ENCODE results near the gene PHKA1.
"Not testable (repeated sequence)": the region's sequence is repeated elsewhere in the genome, so short reads cannot be mapped to it uniquely, and the experiment has no call there.

The PHKA1 gene

GRCh38 chrX:72713599-72714477 is at the start of gene PHKA1:
Gene PHKA1, minus strand, starts transcription at chrX:72714306. Its CDS starts 426 bp downstream, at chrX:72713880.
- DNase-seq (ENCODE audit: low read depth), result not testable (repeated sequence)

- DNase-seq (ENCODE audit: low read depth), result not testable (repeated sequence)
Measured at GRCh38 chrX:72760454-72760853, 46.3 kb upstream of the PHKA1 start.

- not testable (repeated sequence) for DNase-seq (ENCODE audit: low read depth)
Measured at GRCh38 chrX:72748545-72748944, 34.4 kb upstream of the PHKA1 start.

DNA sequence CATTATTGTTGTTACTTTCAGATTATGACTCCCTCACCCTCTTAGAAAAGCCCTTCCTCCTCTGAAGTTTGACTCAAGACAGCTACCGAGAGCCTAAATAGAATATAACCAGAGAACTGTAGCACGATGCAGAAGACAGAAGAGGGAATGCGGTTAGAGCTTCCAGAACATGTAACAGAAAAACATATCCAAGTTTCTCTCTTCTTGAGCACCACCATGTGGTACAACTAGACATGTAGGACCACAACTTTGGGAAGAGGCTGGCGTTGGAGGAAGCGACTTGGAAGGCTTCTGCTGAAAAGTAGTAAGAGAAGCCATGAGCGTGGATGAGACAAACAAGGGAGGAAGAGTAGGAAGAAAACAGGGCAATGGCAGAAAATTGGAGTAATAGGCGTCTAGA is 31.4 kb upstream of the PHKA1 start:
- not testable (repeated sequence) for DNase-seq (ENCODE audit: low read depth)

DNA sequence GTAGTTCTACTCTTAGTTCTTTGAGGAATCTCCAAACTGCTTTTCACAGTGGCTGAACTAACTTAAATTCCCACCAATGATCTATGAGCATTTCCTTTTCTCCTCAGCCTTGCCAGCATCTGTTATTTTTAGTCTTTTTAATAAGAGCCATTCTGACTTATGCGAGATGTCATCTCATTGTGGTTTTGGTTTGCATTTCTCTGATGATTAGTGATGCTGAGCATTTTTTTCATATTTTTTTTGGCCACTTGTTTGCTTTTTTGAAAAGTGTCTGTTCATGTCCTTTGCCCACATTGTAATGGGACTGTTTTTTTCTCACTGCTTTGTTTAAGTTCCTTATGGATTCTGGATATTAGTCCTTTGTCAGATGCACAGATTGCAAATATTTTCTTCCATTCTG is 21.5 kb upstream of the PHKA1 start:
- DNase-seq (ENCODE audit: low read depth), result no peak

- not testable (repeated sequence) for DNase-seq (ENCODE audit: low read depth)
Measured at GRCh38 chrX:72733636-72734035, 19.5 kb upstream of the PHKA1 start.

GRCh38 chrX:72727846-72728245 is 13.7 kb upstream of the PHKA1 start:
- DNase-seq (ENCODE audit: low read depth), result no peak

- no peak for DNase-seq (ENCODE audit: low read depth)
Measured at GRCh38 chrX:72716766-72717165, 2.7 kb upstream of the PHKA1 start.

DNA sequence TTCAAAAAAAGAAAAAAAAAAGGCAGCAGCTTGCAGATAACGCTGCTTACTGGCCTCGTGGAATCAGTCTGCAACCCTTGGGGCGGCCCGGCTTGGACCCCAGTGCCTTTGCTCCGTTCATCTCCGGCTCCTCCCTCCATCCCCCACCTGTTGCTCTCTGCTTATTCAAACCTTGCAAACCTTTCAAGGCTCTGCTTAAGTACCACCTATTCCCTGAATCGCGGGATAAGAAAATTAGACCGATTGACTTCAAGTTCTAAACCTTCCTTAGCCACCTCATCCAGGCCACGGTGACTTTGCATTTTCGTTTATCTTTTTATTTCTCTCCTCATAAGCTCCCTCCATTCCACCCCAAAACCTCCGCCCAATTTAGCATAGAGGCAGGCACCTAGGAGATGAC is 1.4 kb upstream of the PHKA1 start:
- DNase-seq (ENCODE audit: low read depth), result no peak

- DNase-seq (ENCODE audit: low read depth), result peak; percentile 18
Measured at GRCh38 chrX:72714478-72714916, 391 bp upstream of the PHKA1 start.

- no peak for DNase-seq (ENCODE audit: low read depth)
Measured at GRCh38 chrX:72713130-72713529, 976 bp downstream of the PHKA1 start.

- no peak for DNase-seq (ENCODE audit: low read depth)
Measured at GRCh38 chrX:72712094-72712755, 1.9 kb downstream of the PHKA1 start.

DNA sequence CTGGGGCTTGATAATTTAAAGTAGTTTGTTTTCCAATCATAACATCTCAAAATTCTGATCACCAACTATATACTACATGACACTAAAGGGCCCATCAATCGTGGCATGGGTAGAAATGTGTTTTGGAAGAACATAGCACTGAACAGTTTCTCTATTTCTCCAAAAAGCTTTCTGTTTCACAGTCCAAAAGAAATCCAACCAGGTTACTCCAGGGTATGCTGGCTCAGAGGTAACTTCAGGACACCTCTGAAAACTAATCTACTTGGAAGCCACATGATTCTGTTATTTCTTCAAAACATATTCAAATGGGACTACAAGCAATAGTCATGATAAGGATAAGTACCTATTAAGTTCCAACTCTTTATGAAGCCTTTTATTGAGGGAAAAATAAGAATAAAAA is 8.3 kb downstream of the PHKA1 start:
- no peak for DNase-seq (ENCODE audit: low read depth)

DNA sequence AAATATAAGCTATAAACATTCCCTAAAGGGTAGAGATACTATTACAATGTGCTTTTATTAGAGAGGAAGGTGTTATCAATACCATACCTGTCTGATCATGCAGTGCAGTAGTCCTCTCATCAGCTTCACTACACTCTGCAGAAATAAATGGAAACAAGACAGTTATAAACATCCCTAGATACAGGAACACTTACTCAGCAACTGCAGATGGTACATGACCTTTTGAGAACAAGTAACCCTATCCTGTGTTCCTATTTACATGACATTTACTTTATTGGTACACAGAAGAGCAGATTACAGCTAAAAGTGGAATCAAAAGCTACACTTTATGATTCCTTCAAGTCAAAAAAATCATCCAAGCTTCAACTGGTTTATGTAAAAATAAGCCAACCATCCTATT is 9.0 kb downstream of the PHKA1 start:
- no peak for DNase-seq (ENCODE audit: low read depth)

DNA sequence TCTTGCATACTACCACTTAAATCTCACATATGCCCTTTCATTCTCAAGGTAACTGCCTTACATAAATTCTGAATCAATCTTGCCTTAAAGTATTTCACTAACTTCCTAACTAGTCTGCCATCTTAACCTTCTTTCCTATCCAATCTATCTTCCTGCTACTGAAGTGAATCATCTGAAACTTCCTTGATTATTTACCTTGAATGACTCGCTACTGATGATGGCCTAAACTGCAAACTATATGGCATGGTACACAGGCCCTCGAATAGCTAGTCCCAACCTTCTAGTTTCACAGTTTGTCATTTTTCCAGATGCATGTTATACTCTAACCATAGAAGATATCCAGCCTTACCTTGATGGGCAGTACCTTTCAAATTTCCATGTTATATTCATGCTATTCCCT is 19.9 kb downstream of the PHKA1 start:
- DNase-seq (ENCODE audit: low read depth), result no peak

DNA sequence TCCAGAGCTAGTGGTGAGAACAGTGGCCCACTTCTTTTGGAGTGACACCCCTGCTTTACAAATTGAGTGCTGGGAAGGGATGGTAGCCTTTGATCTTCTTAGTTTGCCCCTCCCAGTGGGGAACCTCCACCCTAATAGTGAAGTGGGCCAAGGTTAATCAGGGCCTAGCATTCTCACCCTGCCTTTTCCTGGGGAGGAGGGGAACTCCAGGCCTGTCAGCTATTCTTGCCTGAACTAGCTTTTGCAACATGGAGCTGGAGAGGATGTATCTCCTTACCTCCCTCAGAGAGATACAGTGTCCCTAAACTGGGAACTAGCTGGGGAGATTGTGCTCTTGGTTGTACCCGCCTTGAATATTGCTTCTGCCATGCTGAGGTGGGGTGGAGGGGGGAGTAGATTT is 20.6 kb downstream of the PHKA1 start:
- no peak for DNase-seq (ENCODE audit: low read depth)

DNA sequence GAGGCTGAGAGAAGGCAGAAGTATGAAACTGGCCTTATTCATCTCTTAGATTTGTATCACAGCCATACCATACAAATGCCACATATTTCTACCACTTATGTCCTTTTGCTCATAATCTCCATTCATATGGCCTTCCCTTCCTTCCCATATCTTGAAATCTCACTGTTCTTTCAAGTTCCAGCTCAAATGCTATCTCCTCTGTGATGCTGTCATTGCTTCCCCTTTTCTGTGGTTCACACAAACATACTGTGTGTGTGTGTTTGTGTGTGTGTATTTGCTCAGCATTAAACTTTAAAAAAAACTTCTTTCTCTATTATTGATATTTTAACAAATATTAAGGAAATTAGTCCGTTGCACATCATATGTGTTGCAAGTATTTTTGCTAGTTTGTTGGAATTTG is 26.7 kb downstream of the PHKA1 start:
- peak; percentile 4 for DNase-seq (ENCODE audit: low read depth)

GRCh38 chrX:72685810-72686456 is 28.2 kb downstream of the PHKA1 start:
- DNase-seq (ENCODE audit: low read depth), result no peak

- no peak for DNase-seq (ENCODE audit: low read depth)
Measured at GRCh38 chrX:72685018-72685417, 29.1 kb downstream of the PHKA1 start.

DNA sequence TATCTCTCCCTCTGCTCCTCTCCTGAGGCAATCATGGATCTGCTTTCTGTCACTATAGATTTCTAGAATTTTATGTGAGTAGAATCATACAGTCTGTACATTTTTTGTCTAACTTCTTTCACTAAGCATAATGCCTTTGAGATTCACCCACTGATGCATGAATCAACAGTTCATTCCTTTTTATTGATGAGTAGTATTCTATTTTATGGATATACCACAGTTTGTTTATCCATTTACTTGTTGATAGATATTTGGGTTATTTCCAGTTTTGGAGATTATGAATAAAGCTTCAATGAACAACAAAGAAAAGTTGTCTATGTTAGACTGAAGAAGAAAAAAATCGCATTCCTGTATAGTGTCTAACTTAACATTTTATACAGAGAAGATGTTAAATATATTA is 30.5 kb downstream of the PHKA1 start:
- DNase-seq (ENCODE audit: low read depth), result no peak

DNA sequence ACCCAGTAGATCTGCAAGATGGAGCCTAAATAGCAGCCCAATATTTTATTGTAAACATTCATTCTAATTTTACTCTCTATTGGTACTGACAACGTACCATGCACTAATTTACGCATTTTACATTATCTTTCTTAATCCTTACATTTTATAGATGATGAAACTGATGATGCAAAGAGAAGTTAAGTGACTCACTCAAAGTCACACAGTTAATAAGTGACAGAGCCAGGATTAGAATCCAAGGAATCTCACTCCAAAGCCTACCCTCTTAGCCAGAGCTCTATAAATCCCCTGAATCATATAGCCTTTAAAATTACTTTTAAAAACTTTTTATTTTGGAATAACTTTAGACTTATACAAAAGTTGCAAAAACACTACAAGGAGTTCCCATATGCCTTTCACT is 37.6 kb downstream of the PHKA1 start:
- no peak for DNase-seq (ENCODE audit: low read depth)

DNA sequence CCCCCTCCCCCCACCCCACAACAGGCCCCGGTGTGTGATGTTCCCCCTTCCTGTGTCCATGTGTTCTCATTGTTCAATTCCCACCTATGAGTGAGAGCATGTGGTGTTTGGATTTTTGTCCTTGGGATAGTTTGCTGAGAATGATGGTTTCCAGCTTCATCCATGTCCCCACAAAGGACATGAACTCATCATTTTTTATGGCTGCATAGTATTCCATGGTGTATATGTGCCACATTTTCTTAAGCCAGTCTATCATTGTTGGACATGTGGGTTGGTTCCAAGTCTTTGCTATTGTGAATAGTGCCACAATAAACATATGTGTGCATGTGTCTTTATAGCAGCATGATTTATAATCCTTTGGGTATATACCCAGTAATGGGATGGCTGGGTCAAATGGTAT is 40.2 kb downstream of the PHKA1 start:
- DNase-seq (ENCODE audit: low read depth), result not testable (repeated sequence)

DNA sequence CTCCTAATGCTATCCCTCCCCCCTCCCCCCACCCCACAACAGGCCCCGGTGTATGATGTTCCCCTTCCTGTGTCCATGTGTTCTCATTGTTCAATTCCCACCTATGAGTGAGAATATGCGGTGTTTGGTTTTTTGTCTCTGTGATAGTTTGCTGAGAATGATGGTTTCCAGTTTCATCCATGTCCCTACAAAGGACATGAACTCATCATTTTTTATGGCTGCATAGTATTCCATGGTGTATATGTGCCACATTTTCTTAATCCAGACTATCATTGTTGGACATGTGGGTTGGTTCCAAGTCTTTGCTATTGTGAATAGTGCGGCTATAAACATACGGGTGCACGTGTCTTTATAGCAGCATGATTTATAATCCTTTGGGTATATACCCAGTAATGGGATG is 44.6 kb downstream of the PHKA1 start:
- not testable (repeated sequence) for DNase-seq (ENCODE audit: low read depth)

Measured in CMK (cell line).